GM19455 (cell line): ENCODE results near the gene ASAP2.

Source experiments
- ATAC-seq: cut with Tn5 transposase; IDR thresholded peaks from one replicate; pipeline ENCODE4 v1.9.1; 2021; ENCODE audit not compliant: unreplicated experiment

ASAP2 gene

GRCh38 chr2:9230051-9230802 is 23.6 kb downstream of the ASAP2 start:
- no peak for ATAC-seq

- ATAC-seq, result no peak
Measured at GRCh38 chr2:9230881-9231280, 24.3 kb downstream of the ASAP2 start.

GRCh38 chr2:9231291-9232165 is 24.9 kb downstream of the ASAP2 start:
- ATAC-seq, result no peak

- no peak for ATAC-seq
Measured at GRCh38 chr2:9232166-9232479, 25.5 kb downstream of the ASAP2 start.

- no peak for ATAC-seq
Measured at GRCh38 chr2:9232886-9233285, 26.3 kb downstream of the ASAP2 start.

GRCh38 chr2:9234680-9235146 is 28.1 kb downstream of the ASAP2 start:
- no peak for ATAC-seq

- no peak for ATAC-seq
Measured at GRCh38 chr2:9235147-9236044, 28.8 kb downstream of the ASAP2 start.

- no peak for ATAC-seq
Measured at GRCh38 chr2:9236045-9236344, 29.4 kb downstream of the ASAP2 start.

- ATAC-seq, result no peak
Measured at GRCh38 chr2:9236867-9237266, 30.3 kb downstream of the ASAP2 start.

- ATAC-seq, result no peak
Measured at GRCh38 chr2:9237831-9238230, 31.2 kb downstream of the ASAP2 start.

GRCh38 chr2:9238591-9239326 is 32.1 kb downstream of the ASAP2 start:
- no peak for ATAC-seq

- no peak for ATAC-seq
Measured at GRCh38 chr2:9239616-9240015, 33.0 kb downstream of the ASAP2 start.

- no peak for ATAC-seq
Measured at GRCh38 chr2:9240745-9241144, 34.1 kb downstream of the ASAP2 start.

- ATAC-seq, result no peak
Measured at GRCh38 chr2:9241233-9241632, 34.6 kb downstream of the ASAP2 start.

GRCh38 chr2:9243357-9243756 is 36.7 kb downstream of the ASAP2 start:
- no peak for ATAC-seq

GRCh38 chr2:9244985-9245544 is 38.5 kb downstream of the ASAP2 start:
- ATAC-seq, result no peak

- ATAC-seq, result no peak
Measured at GRCh38 chr2:9247177-9247576, 40.6 kb downstream of the ASAP2 start.

GRCh38 chr2:9247786-9248185 is 41.2 kb downstream of the ASAP2 start:
- no peak for ATAC-seq

GRCh38 chr2:9248363-9248762 is 41.8 kb downstream of the ASAP2 start:
- no peak for ATAC-seq

- ATAC-seq, result no peak
Measured at GRCh38 chr2:9249020-9249800, 42.6 kb downstream of the ASAP2 start.
